GM19395 (cell line): Measurements from ENCODE around the gene METTL14.

Experiments
- ATAC-seq: cut with Tn5 transposase; IDR thresholded peaks from one replicate; pipeline ENCODE4 v1.9.1; 2021; ENCODE audit warnings: mild to moderate bottlenecking, moderate library complexity; ENCODE audit not compliant: unreplicated experiment

METTL14 gene

GRCh38 chr4:118732591-118733330 lies 47.6 kb downstream of the METTL14 start:
- no peak for ATAC-seq

- ATAC-seq: no peak
Measured at GRCh38 chr4:118734491-118735205, 49.5 kb downstream of the METTL14 start.

GRCh38 chr4:118736900-118737299 lies 51.7 kb downstream of the METTL14 start:
- ATAC-seq: no peak

DNA sequence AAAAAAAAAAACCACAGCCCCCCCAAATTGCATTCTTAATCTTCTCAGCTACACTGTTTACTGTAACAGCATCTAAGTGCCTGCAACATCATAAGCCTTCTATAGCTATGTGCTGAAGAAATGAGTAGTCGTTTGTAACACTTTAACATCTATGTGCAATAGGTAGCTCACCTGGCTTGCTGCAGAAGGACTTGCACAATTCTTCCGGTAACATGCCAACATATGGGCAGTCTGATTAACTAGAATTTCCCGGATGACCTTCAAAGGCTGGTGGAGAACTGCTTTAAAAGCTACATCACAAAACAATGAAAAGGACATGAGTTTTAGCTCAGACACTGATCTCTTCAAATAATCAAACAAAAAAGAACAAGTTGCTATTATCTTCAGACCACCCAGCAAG lies 52.9 kb downstream of the METTL14 start:
- ATAC-seq: no peak

GRCh38 chr4:118739022-118739713 lies 54.0 kb downstream of the METTL14 start:
- ATAC-seq: no peak

DNA sequence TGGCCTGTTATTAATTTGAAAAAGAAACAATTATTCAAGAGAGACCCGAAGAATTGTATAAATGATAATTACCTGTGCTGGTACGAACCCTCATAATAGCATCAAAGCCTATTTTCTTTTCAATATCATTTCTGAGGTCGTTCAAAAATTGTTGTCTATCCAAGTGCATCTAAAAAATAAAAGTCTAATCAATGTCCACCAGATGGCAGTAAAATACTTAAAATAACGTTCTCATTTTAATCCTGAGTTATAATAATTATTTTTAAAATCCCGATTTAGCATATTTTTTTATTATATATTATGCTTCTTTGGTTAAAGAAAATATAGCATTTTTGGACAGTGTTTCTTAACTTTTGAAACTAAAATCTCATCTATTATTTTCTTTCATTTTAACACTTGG lies 55.7 kb downstream of the METTL14 start:
- no peak for ATAC-seq

DNA sequence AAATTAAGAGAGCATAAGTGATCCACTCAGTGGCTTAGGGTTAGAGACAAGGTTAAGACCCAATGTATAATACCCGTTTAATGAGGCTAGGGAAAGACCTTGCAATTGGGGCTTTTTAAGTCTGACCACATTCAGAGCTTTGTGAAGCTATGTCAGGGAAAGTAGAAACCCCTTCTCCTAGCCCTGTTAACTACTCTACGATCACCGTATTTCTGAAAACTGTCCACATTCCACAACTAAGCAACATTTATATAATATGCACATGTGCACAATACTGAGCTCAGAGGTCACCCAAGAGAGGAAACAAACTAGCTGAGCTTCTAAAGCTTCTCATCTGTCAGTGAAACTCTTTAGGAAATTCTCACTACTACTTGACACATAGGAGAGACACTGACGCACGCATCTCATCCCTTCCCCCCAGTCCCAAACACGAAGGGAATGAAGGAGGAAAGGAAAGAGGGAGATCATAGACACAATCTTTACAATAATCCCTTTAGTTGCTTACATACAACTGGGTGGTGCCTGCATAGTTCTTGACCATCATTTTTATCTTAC lies 56.2 kb downstream of the METTL14 start:
- no peak for ATAC-seq

- no peak for ATAC-seq
Measured at GRCh38 chr4:118742050-118742449, 56.9 kb downstream of the METTL14 start.

DNA sequence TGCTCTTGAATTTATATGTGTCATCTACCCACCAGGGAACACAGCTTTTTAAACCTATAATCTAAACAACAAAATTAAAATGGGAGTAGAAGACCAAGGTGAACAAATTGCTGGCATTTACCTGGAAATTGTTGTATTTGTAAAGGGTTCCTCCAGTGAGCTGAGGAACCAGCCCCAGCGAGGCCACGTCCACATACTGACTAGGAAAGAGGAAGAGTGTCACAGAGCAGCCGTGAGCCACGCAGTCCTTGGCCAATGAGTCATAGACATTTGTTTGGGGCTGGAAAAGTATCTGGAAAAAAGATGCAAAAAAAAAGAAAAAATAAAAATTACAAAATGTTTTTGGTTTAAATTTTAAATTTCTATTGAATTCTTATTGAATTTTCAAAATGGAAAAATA lies 58.7 kb downstream of the METTL14 start:
- ATAC-seq: no peak

DNA sequence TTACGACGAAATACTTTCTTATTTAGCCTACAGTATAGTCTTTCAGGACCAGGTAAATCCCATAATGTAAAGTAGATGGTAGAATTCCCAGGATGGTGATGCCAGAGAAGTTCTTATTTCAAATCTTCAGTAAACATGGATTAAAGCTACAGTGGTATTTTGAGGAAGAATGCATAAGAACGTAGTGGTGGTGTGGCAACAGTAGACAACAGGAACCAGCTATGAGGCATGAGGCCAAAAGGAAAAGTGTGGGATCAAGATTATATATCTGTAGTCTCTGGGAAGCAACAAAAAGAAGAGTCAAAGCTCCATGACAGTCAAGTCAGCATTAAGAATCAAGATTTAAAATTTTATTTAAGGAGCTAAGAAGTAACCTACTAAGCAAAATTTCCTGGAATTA lies 60.2 kb downstream of the METTL14 start:
- no peak for ATAC-seq

DNA sequence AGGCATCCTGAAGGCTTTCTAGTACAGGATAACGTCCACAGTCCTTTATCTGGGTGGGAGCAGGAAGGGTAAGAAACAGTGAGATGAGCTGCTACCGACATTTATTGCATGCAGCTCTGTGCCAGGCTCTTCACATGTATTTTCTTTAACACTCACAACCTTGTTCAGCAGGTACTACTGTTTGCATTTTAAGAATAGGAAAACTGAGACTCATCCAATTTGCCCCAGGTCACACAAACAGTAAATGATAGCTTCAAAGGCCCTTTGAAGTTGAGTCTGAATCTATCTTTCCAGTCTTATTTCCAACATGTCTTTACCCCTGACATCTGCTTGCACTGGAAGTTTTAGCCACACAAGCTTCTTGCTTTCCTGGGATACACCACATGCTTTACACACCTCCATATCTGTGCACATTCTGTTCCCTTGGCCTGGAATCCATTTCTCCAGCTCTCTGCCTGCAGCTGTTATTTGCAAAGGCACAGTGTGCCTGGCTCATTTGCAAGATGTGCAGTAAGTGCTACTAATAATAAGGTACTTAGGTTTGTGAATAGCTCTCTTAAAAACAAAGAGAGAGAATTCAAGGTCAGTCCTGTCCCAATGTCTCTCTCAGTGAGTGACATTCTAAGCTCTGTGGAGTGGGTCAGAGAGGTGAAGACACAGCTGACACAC lies 61.2 kb downstream of the METTL14 start:
- ATAC-seq: no peak

GRCh38 chr4:118749347-118749988 lies 64.3 kb downstream of the METTL14 start:
- ATAC-seq: no peak

DNA sequence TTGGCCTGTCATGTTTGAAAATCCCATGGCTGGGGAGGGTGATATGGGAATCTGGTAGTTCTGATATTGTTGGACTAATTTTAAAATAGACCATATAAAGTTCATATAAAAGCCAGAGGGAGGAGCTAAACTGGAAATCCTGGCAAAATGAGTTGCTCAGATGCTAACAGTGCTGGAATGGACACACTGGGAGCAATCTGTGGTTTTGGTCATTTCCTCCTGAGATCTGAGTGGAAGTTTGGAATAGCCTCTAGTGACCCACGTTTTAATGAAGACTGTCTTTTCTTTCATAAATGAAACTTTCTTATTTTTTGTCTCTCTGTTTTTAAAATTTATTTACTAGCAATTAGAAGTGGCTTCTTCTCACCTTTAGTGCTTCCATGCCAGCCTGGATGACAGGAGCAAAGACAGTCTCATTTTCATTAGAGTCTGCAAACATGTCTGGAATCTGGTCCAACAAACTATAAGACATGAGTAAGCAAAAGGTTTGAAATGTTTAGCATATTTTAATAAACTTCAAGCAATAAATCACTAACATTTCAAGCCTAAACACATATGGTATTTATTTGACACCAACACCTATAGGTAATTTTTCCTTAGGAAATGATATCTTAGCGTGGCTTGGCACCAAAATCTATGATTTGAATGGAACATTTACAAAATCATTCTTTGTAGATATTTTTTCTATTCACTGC lies 66.6 kb downstream of the METTL14 start:
- no peak for ATAC-seq

- ATAC-seq: no peak
Measured at GRCh38 chr4:118752551-118752950, 67.4 kb downstream of the METTL14 start.

DNA sequence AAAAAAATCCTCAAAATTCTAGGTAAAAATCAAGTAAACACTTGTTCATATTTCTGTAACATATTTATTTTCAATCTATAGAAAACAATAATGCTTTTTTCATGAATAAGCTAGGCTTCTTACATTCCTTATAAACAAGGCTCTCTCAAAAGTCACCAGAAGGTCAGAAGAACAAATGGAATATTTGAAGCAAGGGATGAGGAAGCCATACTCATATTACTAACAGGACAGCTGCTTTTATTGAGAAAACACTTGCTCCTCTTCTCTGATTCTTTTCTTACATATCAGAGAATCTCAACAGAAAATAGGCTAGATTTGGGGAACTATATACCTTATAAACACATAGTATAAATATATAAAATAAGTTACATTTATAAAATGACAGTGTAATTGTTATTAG lies 67.9 kb downstream of the METTL14 start:
- no peak for ATAC-seq

DNA sequence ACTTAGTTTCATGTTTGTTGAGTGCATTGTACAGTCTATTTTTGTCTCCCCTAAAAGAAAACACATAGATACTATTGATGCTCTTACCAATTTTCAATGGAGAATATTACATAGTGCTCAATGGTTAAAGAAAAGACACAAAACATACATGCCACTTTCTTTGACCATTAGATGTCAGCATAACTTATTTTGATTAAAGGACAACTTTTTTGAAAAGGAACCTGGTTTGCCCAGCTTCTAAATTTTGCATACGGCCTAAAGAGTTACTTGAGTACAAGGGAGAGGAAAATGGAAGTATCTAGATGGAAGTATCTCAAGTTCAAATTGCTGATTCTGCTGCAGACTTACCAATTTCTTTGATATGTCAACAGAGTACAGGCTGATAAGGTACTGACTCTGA lies 68.5 kb downstream of the METTL14 start:
- ATAC-seq: no peak

DNA sequence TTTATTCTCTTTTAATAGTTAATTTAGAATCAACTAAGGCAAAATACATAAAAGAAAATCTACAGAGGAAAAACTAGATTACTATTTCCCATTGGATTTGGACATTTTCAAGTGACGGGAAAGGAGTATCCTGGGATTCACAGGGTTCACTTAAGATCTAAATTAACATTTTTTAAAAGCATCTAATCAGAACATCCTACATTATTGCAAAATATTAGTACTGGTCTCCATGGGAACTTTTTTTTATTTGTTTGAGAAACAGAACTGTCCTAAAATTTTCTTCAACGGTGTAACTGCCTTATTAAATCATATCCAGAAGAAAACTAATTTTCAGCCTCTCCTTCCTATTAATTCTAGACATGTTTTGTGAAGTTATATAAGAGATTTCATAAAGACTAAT lies 69.7 kb downstream of the METTL14 start:
- ATAC-seq: no peak

DNA sequence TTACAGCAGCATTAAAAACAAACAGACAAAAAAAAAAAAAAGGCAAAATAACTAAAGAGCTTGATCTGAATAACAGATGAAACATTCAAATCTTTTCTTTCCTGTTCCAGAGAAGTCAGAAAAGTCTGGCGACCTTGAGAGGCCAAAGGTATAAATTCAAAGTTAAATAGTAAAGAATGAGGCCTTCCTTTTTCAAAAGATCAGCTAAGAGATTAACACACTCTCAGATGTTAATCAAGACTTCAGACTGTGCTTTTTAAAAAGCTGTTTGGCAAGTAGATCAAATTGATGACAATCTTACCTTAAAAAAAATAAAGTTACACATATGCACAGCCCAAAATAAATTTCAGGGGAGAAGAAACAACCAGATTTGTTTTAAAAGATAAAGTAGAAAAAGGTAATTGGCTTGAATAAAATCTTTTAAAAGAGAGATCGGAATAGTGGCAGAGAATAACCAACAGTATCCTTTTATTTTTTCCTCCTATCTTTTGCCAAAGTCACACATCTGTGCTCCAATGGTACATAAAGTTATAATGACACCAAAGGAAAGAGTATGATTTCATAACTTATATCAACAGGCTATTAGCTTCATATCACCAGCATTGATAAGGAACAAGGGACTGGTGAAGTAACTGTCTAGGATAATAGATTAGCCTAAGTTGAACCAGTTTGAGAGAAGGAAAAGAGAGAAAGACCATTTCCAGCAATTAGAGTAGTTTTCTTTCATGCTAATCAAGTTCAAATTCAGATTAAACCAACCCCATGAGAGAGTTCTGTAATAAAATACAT lies 70.4 kb downstream of the METTL14 start:
- no peak for ATAC-seq

DNA sequence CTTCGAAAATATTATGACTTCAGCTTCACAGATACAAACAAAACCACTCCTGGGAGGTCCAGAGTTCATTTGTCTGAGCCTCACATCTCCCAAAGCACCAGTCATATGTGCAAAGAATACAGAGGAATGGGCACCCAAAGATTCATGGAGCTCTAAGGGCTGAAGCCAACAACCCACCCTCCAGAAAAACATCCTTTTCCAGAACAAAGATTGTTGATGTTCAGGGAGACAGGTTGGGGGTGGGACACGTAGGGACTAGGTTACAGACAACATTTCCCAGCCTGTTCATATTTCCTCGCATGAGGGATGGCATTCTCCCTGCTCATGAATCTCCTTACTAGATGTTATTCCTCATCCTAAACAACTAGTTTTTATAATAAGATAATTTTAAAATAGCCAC lies 71.2 kb downstream of the METTL14 start:
- ATAC-seq: no peak
